ENCODE measurements around the gene PRODH2.
A peak's percentile ranks its signal among the peaks of the same experiment; 100 is the strongest.
"Not testable (repeated sequence)": the region's sequence is repeated elsewhere in the genome, so short reads cannot be mapped to it uniquely, and the experiment has no call there.

Gene PRODH2

DNA sequence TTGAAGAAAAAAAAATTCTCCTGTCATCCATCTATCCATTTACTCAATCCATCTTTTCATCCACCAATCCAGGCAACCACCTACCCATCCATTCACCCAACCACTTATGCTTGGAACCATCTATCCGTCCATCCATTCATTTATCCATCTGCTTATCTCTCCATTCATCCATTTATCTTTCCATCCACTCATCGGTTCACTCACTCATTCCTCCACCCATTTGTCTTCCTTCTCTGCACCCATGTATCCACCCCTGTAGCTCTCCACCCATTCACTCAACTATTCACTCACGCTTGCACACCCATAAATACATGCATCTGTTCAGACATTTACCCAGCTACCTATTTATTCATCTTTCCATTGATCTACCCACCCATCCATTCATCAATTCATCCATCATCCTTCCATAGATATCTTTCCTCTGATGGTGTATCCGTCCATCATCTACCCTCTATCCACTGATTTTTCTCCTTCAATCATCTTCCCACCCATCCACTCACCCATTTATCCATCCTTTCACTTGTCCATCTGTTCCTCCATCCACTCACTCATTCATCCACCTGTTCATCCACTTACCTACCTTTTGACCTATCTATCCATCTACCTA, 30.1 kb upstream of the PRODH2 start:
- DNase-seq = no peak

DNA sequence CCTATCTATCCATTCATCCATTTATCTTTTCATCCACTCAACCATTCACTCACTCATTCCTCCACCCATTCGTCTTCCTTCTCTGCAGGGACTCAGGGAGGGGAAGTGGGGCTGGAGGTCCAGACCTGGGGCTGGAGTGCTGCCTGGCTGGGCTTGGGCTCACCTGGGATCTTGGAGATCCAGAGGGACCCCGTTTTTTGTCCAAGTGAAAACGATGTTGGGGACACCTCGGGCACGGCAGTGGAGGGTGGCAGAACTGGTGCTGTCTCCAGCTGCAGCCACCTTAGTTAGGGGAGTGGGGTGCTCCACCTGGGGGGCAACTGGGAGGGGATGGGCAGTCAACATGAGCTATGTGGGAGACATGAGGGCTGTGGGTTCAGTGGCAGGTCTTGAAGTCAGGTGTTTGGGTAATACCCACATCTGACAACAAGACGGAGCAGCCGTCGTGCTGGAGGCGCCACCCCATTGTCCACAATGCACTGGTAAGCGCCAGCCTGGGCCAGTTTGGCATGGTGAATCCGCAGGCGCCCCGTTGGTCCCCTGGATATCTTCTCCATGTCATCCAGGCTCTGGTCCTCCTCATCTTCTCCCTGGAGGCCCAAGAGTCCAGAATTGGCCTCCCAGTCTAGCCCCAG, 29.4 kb upstream of the PRODH2 start:
- no peak for DNase-seq

DNA sequence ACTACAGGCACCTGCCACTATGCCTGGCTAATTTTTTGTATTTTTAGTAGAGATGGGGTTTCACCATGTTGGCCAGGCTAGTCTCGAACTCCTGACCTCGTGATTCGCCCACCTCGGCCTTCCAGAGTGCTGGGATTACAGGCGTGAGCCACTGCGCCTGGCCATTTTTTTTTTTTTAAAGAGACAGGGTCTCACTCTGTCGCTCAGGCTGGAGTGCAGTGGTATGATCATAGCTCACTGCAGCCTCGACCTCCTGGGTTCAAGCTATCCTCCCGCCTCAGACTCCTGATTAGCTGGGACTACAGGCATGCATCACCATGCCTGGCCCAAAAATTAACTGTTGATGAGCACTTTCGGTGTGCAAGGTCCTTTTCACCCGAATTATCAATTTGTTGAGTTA, 23.5 kb upstream of the PRODH2 start:
- not testable (repeated sequence) for DNase-seq

DNA sequence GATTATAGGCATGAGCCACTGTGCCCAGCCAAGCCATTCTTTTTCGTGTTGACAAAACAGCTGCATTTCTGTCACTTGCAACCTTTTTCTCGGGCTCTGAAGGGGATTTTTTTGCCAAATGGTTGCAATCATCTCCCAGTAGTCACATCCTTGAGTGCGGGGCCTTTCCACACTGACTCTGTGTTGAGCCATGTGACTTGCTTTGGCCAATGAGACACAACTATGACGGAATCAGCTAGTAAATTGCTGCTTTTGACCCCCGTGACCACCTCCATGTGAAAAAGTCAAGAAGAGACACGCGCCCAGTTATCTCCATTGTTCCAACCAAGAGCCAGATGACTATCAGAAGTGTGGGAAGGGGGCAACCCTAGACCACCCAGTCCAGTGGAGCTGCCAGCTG, 21.3 kb upstream of the PRODH2 start:
- DNase-seq = no peak

DNA sequence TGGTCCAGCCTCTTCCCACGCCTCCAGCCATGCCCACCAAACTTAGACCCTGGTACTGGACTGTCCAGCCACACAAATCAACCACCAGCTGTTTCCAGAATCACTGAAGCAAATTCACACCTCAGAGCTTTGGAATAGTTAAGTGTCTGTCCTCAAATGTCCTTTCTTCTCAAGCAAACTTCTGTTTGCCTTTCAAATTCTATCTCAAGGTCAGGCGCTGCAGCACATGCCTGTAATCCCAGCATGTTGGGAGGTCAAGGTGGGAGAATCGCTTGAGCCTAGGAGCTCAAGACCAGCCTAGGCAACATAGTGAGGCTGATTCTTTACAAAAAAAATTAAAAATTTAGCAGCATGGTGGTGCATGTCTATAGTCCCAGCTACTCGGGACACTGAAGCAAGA, 19.4 kb upstream of the PRODH2 start:
- no peak for DNase-seq

DNA sequence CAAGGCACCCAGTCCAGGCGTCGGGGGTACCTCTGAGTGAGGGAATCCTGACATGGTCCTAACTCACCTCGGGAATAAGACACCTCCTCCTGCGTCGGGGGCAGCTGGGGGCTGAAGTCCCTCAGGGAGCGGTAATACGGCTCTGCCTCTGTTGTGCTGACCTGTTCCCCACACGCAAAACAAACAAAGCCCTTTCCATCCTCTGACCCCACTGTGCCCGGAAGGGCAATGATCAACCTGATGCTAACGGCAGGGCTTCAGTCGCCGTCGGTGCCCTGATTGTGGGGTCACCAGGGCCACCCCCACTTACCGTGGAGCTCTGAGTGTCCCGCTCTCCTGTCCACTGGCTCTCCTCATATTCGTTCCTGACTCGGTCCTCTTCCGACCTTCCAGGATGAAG, 18.3 kb upstream of the PRODH2 start:
- DNase-seq = no peak

DNA sequence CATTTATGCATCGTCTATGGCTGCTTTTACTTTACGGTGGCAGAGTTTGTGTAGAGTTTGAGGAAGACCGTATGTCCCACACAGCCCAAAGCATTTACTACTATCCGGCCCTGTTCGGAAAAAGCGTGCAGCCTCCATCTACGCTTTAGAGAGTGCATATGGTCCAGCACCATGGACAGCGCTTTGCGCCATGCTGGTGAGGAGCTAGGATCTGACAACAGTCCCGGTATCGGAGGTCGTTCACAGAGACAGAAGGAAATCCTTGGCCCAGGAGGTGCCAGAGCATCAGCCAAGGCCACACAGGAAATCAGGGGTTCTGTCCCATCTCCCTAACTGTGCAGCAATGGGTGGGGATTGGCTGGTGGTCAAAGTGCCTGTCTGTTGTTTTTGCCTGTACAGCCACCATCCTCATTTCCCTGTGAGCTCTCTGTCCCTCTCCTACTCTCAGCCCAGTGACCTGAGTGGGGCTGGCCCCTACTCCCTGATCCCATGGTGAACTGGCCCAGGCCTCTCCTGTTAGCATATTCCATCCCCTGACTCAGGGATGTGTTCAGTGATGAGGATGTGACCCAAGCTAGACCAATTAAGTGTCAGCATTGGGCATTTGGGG, 16.2 kb upstream of the PRODH2 start:
- DNase-seq = no peak

DNA sequence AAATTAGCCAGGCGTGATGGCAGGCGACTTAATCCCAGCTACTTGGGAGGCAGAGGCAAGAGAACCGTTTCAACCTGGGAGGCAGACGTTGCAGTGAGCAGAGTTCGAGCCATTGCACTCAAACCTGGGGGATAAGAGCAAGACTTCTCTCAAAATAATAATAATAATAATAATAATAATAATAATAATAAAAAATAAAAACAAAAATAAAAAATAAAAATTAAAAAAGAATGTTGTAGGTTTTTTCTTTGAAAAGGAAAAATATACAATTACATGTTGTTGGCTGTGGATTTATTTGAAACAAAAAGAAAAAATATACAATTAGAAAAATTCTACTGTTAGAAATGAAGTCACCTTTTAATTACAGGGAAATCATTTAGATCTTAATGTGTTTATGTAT, 11.5 kb upstream of the PRODH2 start:
- DNase-seq = no peak

DNA sequence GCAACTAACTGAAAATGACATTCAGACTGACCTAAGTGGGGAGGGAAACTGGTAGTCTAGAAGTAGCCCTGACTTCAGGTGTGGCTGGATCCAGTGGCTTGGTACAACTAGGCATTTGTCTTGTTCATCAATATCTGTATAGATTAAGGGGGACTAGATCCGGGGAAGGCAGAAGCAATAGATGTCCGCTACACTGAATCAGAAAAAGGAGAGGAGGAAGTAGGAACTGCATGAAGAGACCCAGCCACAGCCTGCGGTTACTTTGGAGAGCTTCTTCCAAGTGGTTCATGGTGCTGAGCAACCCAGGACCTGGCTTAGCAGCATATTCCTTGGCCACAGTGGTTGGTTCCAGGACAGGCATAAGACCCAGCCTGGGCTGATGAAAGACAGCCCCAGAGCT, 9.9 kb upstream of the PRODH2 start:
- DNase-seq = no peak

DNA sequence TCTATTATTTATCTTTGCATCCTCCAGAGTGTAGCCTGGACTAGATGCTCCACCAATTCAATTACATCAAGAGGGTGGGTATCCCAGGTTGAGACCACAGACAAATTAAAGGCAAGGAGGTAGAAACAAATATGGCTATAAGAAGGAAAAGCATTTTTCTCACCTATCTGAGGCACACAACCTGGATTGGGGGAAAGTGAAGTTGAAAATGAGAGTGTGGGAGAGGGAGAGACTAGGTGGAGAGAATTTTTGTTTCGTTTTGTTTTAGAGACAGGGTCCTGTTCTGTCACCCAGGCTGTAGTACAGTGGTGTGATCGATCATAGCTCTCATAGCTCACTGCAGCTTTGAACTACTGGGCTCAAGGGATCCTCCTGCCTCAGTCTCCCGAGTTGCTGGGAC, 5.8 kb upstream of the PRODH2 start:
- no peak for DNase-seq

DNA sequence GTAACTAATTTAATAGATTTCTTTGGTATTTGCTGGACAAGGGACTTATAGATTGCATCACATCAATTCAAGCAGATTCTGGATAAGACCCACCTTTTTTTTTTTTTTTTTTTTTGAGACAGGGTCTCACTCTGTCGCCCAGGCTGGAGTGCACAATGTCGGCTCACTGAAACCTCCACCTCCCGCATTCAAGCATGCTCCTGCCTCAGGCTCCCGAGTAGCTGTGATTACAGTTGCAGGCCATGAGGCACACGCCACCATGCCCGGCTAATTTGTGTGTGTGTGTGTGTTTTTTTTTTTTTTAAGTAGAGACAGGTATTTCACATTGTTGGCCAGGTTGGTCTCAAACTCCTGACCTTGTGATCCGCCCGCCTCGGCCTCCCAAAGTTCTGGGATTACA, 4.2 kb upstream of the PRODH2 start:
- DNase-seq = no peak

DNA sequence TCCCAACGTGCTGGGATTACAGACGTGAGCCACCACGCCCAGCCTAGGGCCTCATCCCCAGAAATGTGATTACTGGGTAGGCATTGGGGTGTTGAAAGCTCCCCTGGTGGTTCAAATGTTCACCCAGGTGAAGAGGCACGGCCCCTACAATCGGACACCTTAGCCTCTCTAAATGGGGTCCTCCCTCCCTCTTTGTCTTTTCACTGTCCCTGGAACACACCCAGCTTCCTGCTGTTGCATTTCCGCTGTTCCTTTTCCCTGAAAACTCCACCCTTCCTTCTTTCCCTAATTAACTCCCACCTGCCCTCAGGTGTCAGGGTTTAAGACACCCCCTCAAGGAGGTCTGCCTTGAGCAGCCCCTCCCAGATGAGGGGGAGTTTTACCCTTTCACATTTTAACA, 3.6 kb upstream of the PRODH2 start:
- DNase-seq = no peak

DNA sequence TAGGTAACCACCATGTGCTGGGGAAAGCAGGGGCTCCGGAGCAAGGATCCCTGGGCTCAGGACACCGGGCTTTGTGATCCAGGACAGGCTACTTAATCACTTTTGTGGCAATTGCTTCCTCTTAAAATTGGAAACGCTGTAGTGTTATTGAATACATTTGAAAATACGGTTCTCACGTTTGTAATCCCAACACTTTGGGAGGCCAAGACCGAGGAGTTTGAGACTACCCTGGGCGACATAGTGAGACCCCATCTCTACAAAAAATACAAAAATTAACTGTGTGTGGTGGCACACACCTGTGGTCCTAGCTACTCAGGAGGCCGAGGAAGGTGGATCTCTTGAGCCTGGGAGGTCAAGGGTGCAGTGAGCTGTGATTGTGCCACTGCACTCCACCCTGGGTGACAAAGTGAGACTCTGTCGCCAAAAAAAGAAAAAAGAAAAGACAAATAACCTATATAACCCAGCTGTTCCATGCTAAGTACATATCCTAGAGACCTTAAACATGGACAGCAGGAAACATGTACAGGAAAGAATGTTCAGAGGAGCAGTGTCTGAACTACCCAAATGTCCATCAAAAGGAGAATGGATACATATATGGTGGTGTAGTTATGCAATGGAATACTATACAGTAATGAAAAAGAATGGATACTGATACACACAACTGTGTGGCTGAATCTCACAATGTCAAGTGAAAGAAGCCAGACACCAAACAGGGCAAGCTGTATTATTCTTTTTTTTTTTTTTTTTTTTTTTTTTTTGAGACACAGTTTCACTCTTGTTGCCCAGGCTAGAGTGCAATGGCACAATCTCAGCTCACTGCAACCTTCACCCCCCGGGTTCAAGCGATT, 622 bp upstream of the PRODH2 start:
- DNase-seq = no peak

DNA sequence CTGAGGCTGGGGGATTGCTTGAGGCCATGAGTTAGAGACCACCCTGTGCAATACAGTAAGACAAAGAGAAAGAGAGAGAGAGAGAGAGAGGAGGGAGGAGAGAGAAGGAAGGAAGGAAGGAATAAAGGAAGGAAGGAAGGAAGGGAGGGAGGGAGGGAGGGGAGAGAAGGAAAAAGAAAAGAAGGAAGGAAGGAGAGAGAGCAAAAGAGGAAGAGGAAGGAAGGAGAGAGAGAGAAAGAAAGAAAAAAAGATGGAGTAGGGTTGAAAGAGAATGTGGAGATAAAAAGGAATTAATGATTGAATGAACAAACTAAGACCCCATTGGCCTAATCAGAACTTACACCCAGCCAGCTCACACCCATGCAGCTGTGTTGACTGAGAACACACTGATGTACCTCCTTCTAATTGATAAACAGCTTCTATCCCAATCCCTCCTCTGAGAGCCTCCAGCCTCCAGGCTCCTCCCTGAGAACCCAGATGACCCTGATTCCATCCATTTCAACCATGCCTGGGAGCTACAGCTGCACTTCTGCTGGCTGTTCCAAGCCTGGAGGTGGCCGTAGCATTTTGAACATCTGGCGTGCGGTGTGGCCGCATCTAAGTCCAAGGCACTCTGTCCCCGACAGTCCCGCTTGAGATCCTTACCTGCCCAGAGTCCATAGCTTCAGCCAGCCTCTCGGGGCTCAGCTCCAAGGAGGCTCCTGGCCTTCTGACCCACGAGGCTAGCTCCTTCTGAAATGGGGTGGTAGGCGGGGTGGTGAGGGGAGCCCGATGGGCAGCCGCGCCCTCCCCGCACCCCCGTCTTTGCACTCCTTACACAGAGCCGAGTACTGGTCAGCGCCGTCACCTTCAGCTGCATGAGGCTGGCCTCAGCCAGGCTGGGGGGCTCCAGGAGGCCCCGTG, 1.1 kb downstream of the PRODH2 start:
- no peak for DNase-seq

DNA sequence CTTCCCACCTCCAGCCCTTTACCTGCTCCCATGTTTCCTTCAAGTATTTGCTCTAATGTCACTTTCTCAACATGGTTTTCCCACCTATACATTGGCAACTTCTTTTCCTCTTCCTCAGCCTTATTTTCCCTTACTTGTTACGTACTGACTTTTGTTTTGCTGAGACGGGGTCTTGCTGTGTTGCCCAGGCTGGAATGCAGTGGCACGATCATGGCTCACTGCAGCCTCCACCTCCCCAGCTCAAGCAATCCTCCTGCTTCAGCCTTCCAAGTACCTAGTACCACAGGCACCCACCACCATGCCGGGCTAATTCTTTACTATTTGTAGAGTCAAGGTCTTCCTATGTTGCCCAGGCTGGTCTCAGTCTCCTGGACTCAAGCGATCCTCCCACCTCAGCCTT, 5.0 kb downstream of the PRODH2 start:
- DNase-seq = no peak

DNA sequence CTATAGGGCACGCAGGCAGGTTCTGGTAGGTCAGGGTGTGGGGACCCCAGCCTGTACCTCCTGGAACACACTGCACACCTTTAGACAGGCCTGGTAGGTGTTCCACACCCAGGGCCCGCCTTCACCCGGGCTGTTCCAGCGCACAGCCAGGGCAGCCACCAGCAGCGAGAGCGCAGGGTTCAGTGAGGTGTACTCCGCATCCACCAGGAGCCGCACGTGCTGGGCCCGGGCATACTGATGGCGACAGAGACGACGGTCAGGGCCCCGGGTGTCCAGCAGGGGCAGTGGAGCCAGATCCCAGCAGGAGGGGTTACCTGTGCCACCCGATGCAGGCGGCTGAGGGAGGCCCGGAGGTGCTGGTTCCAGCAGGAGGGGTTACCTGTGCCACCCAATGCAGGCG, 6.0 kb downstream of the PRODH2 start:
- no peak for DNase-seq

DNA sequence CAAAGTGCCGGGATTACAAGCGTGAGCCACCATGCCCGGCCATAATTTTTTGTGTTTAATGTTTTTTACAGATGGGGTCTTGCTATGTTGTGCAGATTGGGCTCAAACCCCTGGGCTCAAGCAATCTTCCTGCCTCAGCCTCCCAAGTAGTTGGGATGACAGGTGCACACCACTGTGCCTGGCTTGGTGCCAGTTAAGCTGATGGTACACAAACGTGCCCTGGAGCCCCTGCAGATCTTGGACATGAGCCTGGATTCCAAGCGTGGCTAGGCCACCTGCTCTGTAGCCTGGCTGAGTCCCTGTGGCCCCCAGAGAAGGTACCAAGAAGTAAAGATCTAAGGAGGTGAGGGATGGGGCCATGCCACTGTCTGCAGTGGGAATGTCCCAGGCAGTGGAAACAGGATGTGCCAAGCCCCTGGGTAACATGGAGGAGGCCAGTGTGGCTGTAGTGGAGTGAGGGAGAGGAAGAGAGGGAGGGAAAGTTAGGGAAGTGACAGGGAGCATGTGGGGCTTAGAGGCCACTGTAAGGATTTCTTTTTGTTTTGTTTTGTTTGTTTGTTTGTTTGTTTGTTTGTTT, 7.0 kb downstream of the PRODH2 start:
- peak; percentile 37 for DNase-seq

DNA sequence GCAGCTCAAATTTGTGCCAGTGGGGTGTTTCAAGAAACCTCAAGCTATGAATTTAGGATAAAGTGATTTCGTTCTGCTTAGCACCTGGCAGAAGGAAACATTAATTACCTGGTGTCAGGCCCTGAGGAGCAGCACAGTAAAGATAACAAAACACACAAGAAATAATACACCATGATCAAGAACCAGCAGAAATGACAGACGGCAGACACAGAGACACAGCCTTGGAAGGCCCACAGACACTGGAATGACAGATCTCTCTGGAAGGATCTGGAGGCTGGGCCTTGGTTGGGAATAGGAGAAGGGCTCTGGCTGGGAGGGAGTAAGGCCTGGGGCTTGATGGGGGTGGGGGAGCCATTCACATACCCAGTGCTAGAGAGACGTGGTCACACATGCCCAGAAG, 10.8 kb downstream of the PRODH2 start:
- no peak for DNase-seq

DNA sequence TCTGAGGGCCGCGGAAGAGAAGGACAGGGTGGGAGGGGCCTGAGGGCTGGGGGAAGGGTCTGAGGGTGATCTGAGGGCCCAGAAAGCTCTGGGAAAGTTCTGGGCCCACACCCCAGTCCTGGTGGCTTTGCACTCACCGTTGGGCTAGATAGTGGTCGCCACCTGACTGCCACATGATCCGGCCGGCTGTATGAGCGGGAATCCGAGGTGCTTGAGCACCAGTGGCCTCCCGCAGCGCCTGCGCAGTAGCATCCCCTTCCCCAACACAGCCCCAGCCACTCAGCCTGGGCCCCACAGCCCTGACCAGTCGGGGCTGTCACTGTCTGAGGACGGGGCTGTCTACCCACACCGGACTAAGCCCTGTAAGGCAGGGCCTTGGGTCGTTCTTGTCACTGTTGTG, 15.0 kb downstream of the PRODH2 start:
- no peak for DNase-seq

DNA sequence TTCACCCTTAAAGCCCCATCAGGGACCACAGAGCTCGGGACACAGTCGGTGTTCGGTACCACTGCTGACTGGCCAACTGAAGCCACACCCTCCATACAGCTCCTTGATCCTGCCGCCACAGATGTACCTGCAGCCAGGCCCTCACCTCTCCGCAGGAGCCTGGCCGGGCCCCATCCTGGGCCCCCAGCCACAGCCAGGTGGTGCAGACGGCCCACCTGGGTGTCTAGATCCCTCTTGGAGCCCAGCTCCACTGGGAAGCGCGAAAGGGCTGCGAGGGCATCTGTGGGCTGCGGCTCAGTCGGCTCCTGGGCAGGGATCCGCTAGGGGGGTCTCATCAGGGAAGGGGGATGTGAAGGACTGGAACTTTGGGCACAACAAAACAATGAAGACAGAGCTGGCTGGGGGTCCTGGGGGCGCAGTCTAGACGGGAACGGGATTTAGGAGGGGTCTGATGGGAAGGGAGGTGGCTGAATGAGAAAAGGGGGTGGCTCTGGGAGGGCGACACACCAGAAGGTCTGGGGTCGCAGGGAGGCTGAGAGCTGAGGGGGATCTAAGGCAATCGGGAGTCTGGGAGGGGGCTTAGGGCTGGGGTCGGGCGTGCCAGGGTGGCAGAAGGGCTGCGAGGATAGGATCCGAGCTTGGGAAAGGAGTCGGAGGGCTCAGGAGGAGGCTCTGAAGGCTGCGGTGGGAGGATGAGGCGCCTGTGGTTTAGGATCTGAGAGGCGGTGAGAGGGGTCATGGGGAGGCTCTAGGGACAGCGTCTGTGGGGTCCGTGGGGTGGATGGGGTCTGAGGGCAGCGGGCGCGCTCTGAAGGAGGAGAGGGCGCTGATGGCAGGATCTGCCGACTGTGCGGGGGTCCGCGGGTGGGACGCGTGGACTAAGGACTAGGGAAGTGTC, 15.8 kb downstream of the PRODH2 start:
- no peak for DNase-seq

DNA sequence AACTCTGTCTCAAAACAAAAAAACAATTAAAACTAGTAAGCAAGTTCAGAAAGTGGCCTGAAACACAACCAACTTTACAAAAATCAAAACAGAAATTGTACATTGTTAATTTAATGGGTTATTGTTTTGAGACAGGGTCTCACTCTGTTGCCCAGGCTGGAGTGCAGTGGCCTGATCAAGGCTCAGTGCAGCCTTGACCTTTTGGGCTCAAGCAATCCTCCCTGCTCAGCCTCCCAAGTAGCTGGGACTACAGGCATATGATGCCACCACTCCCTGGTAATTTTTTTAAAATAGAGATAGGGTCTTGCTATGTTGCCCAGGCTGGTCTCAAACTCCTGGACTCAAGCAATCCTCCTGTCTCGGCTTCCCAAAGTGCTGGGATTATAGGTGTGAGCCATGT, 17.1 kb downstream of the PRODH2 start:
- not testable (repeated sequence) for DNase-seq

Measured in NCI-H2171 (cell line).